H1 (cell line): ENCODE data around the gene HS3ST5. TPM values are rescaled to one million over a fixed set of nuclear protein-coding genes. Genes with fewer than 3 reads are reported as not detected.

Experiments
- FOSL1 ChIP-seq: IDR thresholded peaks from 2 replicates; pipeline ENCODE4 v1.6.1; 2011; ENCODE audit warnings: mild to moderate bottlenecking, low read depth, low read length, moderate library complexity; ENCODE audit not compliant: insufficient read depth
- RBBP5 ChIP-seq: IDR thresholded peaks from 2 replicates; pipeline ENCODE4 v1.7.1; 2012; ENCODE audit warnings: low read depth, mild to moderate bottlenecking, inconsistent platforms, low read length, moderate library complexity, borderline replicate concordance
- polyA plus RNA-seq, 7 experiments: library from polyadenylated mRNA; depleted of rRNA in 3 of 7; stranded (reverse) in 5 of 7; unstranded in 2 of 7; fragments of >200 nt in 5 of 7; fragments of 200-250 nt in 2 of 7; gene quantifications; 1 replicate in 5 of 7; 2 replicates in 1 of 7; 4 replicates in 1 of 7; pipeline versions ENCODE4 v1.2.1 to v1.2.3, GENCODE V29; 2011 to 2013; ENCODE audit warnings: missing spikeins in 2 of 7, mixed read lengths in 2 of 7
- total RNA-seq: library from RNA; stranded (reverse); fragmentation: NEBNext Ultra II Directional; extraction: Animal tissue kit (Norgen Biotek cat#: 25700); gene quantifications from 2 replicates; pipeline ENCODE4 v1.2.1, GENCODE V29; 2021

HS3ST5 gene
- total and polyA plus RNA-seq, 2 of the 8 experiments (the other 6 are each of a cell fraction or from before 2014, with no cell fraction given): 1.2 to 9.9 TPM

DNA sequence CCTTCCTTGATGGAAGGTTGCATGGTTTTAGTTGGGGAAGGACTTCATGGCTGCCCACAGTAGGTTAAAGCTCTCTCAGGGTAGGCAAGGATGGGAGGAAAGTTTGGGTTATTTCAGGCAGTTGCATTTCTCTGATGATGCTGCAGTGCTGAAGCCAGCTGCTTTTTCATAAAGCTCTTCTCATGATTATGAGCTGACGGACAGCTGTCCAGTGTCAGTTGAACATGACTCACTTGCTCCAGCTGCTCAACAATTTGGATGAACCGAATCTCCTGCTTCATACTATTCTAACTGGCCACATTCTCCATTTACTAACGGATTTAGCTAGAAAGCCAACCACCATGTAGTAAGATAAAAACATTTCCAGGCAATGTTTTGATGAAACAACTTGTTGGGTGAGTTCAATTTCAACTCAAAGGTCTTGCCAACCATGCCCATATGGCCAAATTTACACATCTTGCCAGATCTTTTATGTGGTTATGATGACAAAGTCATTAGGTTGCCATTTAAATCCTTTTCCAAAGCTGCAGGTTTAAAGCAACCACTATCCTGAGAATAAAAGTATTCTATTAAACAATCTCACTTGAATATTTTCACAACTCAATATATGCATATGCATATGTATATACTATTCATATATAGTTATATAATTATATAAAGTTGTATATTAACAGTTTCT, 125.9 kb downstream of the HS3ST5 start (continued):
- TF ChIP-seq RBBP5 (no peak), FOSL1 (no peak)
- TF ChIP-seq, all 59 proteins: peak for 0
